ENCODE results near the gene FOXO3.

FOXO3 gene

GRCh38 chr6:108578166-108578565 is 17.4 kb downstream of the FOXO3 start:
- DNase-seq: no peak

- DNase-seq: no peak
Observed at GRCh38 chr6:108578595-108579327, 18.0 kb downstream of the FOXO3 start.

GRCh38 chr6:108579328-108579721 is 18.6 kb downstream of the FOXO3 start:
- no peak for DNase-seq

- no peak for DNase-seq
Observed at GRCh38 chr6:108580646-108581045, 19.9 kb downstream of the FOXO3 start.

GRCh38 chr6:108581237-108581931 is 20.7 kb downstream of the FOXO3 start:
- no peak for DNase-seq

- DNase-seq: no peak
Observed at GRCh38 chr6:108581932-108582475, 21.3 kb downstream of the FOXO3 start.

- no peak for DNase-seq
Observed at GRCh38 chr6:108582618-108583017, 21.9 kb downstream of the FOXO3 start.

GRCh38 chr6:108584323-108584722 is 23.6 kb downstream of the FOXO3 start:
- DNase-seq: no peak

- DNase-seq: no peak
Observed at GRCh38 chr6:108585359-108585758, 24.6 kb downstream of the FOXO3 start.

- no peak for DNase-seq
Observed at GRCh38 chr6:108585921-108586536, 25.3 kb downstream of the FOXO3 start.

GRCh38 chr6:108587258-108588059 is 26.7 kb downstream of the FOXO3 start:
- DNase-seq: no peak

- no peak for DNase-seq
Observed at GRCh38 chr6:108588586-108588985, 27.9 kb downstream of the FOXO3 start.

GRCh38 chr6:108589244-108589791 is 28.6 kb downstream of the FOXO3 start:
- DNase-seq: no peak

GRCh38 chr6:108591040-108591816 is 30.5 kb downstream of the FOXO3 start:
- no peak for DNase-seq

GRCh38 chr6:108592371-108593337 is 31.9 kb downstream of the FOXO3 start:
- peak; percentile 68 for DNase-seq

- DNase-seq: no peak
Observed at GRCh38 chr6:108594151-108594550, 33.4 kb downstream of the FOXO3 start.

- no peak for DNase-seq
Observed at GRCh38 chr6:108594640-108595039, 33.9 kb downstream of the FOXO3 start.

GRCh38 chr6:108596956-108597355 is 36.2 kb downstream of the FOXO3 start:
- no peak for DNase-seq

GRCh38 chr6:108597572-108598304 is 37.0 kb downstream of the FOXO3 start:
- no peak for DNase-seq

Measured in activated effector memory CD4-positive, alpha-beta T cell treated with anti-CD3 and anti-CD28 coated beads, Interleukin-2, amount 50 U/mL, for 16 hours (primary cell).